HG03565 (cell line): ENCODE data around the gene DLG4.
"Not testable (repeated sequence)": the region's sequence is repeated elsewhere in the genome, so short reads cannot be mapped to it uniquely, and the experiment has no call there.

ENCODE experiments used
- ATAC-seq: cut with Tn5 transposase; IDR thresholded peaks from one replicate; pipeline ENCODE4 v1.9.1; 2021; ENCODE audit warnings: mild to moderate bottlenecking, moderate library complexity; ENCODE audit not compliant: unreplicated experiment

DLG4 gene

GRCh38 chr17:7190276-7190917 is 29.2 kb downstream of the DLG4 start:
- ATAC-seq: no peak

GRCh38 chr17:7186241-7186640 is 33.4 kb downstream of the DLG4 start:
- no peak for ATAC-seq

GRCh38 chr17:7184647-7185046 is 35.0 kb downstream of the DLG4 start:
- ATAC-seq: no peak

- ATAC-seq: no peak
Measured at GRCh38 chr17:7184091-7184488, 35.5 kb downstream of the DLG4 start.

GRCh38 chr17:7183433-7184090 is 36.1 kb downstream of the DLG4 start:
- ATAC-seq: no peak

GRCh38 chr17:7182101-7182500 is 37.5 kb downstream of the DLG4 start:
- ATAC-seq: not testable (repeated sequence)

GRCh38 chr17:7179317-7180254 is 40.0 kb downstream of the DLG4 start, which contains the start of gene ASGR1:
TSS of gene ASGR1 (minus strand) at chr17:7179370. CDS start at chr17:7178563, 807 bp downstream.
- ATAC-seq: no peak

GRCh38 chr17:7178973-7179316 is 40.7 kb downstream of the DLG4 start:
- no peak for ATAC-seq

- ATAC-seq: no peak
Measured at GRCh38 chr17:7177954-7178477, 41.6 kb downstream of the DLG4 start.

GRCh38 chr17:7177191-7177953 is 42.3 kb downstream of the DLG4 start:
- ATAC-seq: no peak

GRCh38 chr17:7176841-7177190 is 42.8 kb downstream of the DLG4 start:
- ATAC-seq: no peak

GRCh38 chr17:7176107-7176840 is 43.4 kb downstream of the DLG4 start:
- ATAC-seq: no peak

- no peak for ATAC-seq
Measured at GRCh38 chr17:7175330-7175733, 44.3 kb downstream of the DLG4 start.

- no peak for ATAC-seq
Measured at GRCh38 chr17:7174603-7175326, 44.9 kb downstream of the DLG4 start.

- ATAC-seq: no peak
Measured at GRCh38 chr17:7173687-7174602, 45.7 kb downstream of the DLG4 start.

GRCh38 chr17:7172522-7173191 is 47.0 kb downstream of the DLG4 start:
- ATAC-seq: not testable (repeated sequence)

GRCh38 chr17:7169565-7169908 is 50.1 kb downstream of the DLG4 start:
- not testable (repeated sequence) for ATAC-seq
